HG02678 (cell line): ENCODE measurements around the gene KCNAB1.
A peak's percentile ranks its signal among the peaks of the same experiment; 100 is the strongest.
"Not testable (repeated sequence)": the region's sequence is repeated elsewhere in the genome, so short reads cannot be mapped to it uniquely, and the experiment has no call there.

ENCODE experiments used
- ATAC-seq: cut with Tn5 transposase; IDR thresholded peaks from one replicate; pipeline ENCODE4 v1.9.1; 2021; ENCODE audit warnings: mild to moderate bottlenecking, moderate library complexity; ENCODE audit not compliant: unreplicated experiment

Gene KCNAB1

DNA sequence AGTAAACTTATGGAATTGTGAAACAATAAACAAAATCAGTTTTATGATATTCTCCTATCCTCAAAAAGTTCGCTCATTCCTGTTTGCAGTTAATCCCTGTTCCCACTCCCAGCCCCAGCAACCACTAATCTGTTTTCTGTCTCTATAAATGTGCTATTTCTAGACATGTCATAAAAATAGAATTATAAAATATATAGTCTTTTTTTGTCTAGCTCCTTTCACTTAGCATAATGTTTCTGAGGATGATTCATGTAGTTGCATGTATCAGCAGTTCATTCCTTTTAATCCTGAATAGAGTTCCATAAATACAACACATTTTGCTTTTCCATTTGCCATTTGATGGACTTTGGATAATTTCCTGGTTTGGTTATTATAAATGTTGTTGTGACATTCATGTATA is 140.0 kb downstream of the KCNAB1 start:
- ATAC-seq: no peak

DNA sequence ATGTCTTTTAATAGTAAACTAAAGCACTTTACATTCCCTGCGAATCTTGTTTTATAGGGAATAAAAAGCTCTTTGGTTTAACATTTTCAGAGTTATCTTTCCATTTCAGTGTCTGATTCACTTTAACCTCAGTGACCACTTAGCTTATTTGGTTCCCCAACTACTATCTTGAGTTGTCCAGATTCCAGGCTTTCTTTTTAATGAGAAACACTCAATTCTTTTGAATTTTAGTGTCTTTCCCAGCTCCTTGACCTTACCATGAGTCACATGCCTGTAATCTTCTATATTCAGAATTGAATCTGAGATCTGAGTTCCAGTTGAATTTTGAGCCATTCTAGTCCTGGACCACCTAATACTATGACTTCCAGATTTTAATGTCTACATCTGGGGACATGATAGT is 144.4 kb downstream of the KCNAB1 start:
- ATAC-seq: no peak

DNA sequence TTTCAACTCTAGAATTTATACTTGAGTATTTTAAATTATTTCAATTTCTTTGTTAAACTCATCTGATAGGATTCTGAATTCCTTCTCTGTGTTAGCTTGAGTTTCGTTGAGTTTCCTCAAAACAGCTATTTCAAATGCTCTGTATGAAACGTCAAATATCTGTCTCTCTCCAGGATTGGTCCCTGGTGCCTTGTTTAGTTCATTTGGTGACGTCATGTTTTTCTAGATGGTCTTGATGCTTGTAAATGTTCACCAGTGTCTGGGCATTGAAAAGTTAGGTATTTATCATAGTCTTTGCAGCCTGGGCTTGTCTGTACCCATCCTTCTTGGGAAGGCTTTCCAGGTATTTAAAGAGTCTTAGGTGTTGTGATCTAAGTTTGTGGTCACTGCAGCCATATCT is 151.1 kb downstream of the KCNAB1 start:
- ATAC-seq: no peak

DNA sequence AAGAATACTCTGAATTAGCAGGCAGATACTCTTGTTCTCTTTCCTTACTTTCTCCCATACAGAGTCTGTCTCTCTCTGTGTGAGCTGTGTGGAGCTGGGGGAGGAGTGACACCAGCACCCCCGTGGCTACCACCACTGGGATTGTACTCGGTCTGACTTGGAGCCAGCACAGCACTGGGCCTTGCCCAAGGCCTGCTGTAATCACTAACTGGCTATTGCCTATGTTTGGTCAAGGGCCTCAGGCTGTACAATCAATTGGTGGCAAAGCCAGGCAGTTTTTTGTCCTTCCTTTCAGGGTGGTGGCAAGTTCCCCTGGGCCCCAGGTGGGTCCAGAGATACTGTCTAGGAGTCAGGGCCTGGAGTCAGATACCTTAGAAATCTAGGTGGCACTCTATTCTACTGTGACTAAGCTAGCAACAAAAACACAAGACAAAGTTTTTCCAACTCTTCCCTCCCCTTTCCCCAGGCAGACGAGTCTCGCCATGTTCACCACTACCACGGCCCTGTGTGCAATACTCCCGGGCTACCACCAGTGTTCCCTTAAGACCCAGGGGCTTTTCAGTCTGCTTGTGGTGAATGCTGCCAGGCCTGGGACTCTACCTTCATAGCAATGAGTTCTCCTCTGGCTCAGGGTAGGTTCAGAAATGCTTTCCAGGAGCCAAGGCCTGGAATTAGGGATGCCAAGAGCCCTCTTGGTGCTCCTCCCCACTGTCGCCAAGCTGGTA is 151.8 kb downstream of the KCNAB1 start:
- ATAC-seq: no peak

DNA sequence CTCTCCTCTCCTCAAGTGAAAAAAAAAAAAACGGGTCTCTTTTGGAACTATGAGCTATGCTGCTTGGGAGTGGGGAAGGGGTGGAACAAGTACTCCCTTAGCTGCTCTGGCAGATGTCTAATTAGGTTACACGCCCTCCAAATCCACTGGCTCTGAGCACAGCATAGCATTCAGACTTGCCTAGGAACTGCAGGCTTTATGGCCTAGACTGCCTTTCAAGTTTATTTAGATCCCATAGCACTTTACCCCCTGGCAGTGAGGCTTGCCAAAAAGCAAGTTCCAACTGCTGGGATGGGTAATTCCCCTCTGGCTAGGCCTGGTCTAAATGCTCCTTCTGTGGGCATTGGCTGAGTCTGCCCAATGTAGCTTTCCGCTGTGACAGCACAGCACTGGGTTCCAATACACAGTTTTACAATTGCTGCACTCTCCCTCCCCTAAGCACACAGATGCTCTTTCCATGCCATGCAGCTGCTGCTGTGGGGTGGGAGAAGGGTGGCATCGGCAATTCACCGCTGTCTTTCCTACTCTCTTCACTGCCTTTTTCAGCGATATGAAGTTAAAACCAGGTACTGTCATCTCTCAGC is 152.8 kb downstream of the KCNAB1 start:
- ATAC-seq: no peak

DNA sequence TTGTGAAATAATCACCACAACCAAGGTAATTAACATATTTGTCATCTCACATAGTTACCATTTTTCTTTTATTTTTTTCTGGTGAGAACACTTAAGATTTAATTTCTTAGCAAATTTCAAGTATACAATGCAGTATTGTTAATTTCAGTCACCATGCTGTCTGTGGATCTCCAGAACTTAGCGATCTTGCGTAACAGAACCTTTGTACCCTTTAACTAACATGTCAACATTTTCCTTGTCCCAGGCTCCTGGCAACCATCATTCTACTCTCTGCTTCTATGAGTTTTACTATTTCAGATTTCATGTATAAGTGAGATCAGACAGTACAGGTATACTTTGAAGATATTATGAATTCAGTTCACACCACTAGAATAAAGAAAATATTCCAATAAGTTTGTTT is 154.4 kb downstream of the KCNAB1 start:
- no peak for ATAC-seq

DNA sequence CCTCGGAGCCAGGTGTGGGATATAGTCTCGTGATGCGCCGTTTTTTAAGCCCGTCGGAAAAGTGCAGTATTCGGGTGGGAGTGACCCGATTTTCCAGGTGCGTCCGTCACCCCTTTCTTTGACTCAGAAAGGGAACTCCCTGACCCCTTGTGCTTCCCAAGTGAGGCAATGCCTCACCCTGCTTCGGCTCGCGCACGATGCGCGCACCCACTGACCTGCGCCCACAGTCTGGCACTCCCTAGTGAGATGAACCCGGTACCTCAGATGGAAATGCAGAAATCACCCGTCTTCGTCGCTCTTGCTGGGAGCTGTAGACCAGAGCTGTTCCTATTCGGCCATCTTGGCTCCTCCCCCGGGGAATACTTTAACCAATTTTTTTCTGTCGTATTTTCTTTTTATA is 164.3 kb downstream of the KCNAB1 start:
- not testable (repeated sequence) for ATAC-seq

DNA sequence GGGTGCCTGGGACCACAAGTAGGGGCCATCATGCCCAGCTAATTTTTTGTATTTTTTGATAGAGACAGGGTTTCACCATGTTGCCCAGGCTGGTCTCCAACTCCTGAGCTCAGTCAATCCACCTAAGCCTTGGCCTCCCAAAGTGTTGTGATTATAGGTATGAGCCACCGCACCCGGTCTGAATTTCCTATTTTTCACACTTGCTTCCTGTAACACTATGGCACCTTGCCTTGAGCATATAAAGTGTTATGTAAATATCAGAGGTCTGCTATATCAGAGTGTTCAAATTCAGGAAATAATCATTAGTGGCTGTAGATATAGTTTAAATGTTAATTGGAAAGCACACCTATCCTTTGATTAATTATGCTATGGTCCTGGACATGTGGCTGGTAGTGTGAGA is 165.2 kb downstream of the KCNAB1 start:
- no peak for ATAC-seq

DNA sequence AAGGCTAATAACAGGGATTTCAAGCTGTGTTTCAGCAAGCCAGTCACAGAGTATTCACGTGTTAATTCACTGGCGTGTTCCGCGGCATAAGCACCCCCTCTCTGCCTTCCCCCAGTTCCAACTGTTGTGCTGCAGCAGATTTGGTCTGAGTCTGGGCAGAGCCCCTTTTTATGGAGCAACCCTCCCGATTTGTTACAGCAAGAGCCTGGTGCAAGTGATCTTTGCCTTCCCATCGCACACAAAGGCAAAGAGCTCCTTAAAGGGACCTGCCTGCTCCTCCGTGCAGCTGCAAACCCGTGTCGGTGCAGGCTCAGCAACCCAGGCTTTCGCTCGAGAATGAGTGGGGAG is 170.5 kb downstream of the KCNAB1 start:
- ATAC-seq: no peak

DNA sequence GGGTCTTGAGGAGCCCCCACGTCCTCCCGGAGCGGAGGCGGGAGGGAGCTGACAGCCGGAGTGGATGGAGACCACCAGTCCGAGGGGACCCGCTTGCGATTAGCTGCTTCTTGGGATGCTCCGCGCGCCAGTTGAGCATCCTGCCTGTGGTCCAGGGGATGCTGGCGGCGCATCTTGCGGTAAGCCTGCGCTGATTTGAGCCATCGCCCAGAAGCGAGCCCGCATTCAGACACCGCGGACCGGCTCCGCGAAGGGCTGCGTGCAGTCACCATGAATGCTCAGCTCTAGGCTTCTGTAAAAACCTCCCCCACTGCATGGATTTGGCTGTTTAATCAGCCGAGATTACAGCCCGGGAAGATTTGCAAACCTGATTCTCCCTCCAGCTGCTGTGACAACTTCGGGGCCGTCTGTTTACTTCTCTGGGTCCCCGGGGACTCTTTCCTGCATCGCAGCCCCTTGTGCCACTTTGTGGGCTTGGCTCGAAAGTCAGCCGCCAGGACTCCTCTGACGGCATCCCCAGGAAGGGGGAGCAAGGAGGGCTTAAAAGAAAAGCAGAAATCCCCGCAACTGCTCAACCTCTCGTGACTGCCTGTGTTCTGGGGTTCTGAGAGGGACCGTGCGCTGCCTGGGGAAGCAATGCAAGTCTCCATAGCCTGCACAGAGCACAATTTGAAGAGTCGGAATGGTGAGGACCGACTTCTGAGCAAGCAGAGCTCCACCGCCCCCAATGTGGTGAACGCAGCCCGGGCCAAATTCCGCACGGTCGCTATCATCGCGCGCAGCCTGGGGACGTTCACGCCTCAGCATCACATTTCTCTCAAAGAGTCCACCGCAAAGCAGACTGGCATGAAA is 171.1 kb downstream of the KCNAB1 start:
- ATAC-seq: peak; percentile 55

DNA sequence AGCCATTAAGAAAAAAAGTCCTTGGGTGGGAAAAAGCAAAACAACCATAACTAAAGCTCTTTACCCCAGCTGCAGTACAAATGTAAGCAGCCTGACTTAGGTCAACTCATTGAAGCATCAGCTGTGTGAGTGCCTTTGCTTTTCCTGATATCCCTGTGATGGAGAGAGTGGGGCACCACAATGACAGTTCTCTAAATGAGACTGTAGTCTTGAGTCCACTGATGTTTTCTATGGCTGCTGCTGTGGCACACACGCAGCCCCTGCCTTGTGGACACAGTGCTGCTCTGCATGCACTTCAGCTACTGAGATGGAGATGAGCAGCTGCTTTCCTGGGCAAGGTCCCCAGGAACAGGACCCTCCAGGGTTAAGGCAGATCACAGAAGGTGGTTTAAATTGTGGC is 173.2 kb downstream of the KCNAB1 start:
- ATAC-seq: no peak

DNA sequence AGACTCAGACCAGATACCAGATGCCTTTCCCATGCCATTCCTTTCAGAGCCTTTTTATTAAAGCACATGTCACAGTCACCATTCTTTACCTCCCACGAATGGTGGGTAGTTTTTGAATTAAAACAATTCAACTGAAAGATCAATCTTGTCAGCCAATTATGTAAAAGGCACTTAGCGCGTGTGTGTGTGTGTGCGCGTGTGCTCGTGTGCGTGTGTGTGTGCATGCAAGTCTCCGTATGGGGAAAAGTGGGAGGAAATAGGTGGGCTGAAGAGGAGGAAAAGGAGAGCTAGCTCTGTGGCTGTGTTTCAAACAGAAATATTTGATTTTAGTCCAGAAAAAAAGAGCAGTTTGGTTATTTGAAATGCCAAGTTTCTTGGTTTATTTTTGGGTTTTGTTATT is 177.2 kb downstream of the KCNAB1 start:
- ATAC-seq: no peak

DNA sequence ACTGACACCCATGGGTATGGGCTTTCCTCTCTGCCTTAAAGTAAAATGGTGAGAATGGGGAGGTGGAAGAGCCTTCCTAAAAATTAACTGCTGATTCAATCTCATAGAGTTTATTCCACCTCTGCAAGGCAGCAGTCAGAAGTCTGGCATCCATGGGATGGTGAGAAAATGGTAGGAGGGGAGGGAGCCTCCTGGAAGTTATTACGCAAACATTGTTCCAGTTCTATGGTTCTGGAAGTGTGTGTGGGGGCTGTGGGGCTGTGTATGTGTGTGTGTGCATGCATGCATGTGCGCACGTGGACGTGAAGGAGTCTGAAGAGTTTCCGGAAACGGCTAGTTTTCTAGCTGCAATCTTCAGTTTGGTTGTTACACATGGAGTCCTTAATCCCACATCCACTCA is 177.6 kb downstream of the KCNAB1 start:
- ATAC-seq: no peak

DNA sequence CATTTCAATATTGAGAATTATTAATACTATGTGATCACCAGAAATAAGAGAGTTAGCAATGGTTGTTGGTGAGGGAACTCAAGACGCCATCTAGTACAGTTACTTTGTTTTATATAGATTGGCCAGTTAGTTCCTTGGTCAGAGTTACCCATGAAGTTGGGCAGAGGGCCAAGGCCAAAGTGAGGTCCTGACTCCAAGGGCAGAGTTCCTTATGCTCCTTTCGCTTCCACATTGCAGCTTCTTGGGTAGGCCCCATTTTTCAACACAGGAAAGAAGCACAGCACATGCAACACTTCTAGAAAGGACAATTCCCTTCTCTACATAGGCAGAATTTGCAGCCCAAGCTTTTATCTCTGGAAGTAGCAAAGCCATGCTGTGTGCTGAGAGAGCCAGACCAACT is 178.6 kb downstream of the KCNAB1 start:
- no peak for ATAC-seq

DNA sequence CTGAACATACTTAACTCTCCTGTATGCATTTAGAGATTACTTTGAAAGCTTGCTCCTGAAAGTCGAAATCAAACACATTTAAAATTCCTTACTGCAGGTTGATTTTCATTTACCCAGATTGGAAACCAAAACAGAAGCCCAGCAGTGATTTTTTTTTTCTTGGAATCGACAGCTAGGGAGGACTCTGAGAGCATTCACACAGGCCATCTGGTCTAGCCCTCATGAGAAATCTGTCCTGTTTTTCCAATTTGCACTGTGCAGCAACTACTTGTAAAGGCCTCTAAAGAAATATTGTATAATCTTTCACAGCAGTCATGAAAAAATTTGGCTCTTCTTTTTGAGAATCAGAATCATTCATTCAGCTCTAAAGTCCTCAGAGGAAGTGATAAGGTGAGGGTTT is 179.2 kb downstream of the KCNAB1 start:
- ATAC-seq: no peak

DNA sequence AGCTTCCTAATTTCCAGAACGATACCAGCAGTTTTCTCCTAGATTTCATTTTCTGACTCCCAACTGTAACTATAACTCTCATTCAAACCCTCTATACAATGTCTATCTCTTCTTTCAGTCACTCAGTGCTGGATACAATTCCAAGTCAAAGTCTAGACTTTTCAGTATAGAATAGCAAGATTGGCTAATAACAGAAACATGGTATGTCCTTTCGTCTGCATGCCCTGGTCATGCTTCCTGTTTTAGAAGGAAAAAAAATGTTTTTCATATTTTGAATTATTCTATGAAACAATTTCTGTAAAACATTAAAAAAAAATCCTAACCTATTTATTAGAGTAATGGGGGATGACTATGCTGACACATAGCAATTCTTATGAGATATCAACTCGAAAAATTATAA is 180.0 kb downstream of the KCNAB1 start:
- ATAC-seq: no peak

DNA sequence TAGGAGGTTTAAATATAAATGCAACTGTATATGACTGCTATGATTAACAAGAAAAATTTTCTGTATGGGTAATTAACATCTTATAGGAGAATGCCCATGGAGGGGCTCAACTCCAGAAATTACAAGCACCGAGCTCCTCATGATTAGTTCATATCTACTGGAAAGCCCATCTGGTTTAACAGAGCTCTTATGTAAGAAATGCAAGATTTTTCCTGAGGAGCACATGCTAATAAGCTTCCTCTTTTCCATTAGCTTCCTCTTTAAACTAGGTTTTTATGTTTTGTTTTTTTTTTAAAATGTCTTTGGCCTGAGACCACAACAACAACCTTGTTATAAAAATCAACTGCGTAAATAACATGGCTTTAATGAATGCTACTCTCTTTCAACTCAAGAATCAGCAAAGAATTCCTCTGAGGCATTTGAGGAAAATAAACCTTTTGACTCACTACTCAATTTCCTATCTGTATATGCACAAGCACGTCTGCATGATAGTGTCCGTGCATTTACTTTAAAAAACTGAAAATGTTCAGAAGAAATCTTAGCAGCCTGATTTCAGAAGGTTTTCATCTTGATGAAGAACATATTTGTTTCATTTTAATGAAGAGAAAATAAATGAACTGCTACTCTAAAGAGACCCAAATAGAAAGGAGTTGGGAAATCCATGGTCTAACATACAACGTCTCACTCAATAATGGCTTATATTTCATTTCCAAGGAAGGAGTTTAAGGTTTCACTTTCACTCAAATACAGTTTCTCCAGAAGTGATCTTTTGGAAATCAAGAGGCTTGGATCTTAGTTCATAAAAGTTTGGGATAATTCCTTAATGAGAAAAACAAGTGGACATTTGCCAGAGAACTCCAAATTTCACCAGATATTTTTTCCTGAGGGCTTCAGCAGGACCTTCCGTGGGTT is 180.8 kb downstream of the KCNAB1 start:
- ATAC-seq: no peak

DNA sequence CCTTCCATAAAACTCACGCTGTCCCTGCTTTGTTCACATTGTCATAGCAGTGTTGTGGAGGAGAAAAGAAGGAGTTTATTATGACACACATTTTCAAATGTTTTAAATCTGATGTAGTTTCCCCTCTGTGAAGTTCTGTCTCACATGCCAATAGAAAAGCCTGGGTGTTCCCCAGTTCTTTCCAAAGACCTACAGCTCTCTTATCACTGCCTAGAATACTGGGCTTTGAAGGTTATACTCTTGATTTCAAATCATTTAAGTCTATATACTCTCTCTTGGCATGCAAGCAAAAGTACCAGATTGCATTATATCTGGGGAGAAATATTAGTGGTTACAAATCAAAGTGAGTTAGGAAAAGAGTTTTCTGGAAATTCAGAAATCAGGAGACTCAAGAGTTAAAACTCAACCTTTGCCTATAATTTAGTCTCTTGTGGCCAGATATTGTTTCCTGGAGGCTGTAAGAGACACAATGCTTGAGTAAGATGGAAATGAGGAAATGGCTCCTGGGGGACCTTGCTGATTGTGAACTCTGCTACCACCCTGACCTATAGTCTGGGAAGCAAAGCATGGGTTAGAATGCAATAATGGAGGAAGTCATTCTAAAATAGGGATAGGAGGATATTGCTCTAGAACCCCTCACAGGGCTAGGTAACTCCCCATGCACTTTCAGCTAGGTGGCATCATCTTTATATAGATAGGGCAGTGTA is 182.8 kb downstream of the KCNAB1 start:
- no peak for ATAC-seq

DNA sequence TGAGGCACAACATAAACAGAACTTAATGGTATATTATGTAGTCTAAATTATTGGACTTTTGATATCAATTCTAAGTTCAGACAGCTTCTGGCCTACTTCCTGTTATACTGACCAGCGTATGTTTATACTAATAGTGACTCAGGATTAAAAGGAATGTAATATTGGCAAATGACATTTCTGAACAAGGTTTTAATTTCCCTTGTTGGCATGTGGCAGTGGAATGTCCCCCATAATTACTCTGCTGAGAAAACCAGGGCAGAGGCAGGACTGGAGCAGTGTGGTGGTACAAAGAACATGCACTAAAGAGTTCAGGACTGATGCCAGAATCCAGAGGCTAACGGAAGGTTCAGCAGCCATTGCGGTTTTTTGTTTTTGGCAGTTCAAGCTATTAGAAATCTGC is 184.0 kb downstream of the KCNAB1 start:
- ATAC-seq: no peak

DNA sequence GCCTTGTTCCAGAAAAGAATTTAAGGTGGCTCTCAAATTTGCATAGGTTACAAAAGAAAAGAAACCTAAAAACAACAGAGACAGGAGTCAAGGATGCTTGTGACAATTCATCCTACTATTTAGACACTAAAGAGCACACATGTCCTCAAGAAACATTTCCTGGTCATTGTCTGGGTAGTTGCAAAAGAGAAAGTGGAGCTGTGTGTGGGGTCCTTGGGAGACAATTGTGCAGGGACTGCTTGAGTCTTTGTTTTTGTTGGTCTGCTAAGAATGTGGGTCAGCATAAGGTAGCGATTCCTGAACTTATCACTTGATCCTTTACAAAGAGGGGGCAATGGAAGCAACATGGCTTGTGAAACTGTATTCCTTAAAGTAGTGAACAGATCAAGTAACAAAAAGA is 185.3 kb downstream of the KCNAB1 start:
- no peak for ATAC-seq

DNA sequence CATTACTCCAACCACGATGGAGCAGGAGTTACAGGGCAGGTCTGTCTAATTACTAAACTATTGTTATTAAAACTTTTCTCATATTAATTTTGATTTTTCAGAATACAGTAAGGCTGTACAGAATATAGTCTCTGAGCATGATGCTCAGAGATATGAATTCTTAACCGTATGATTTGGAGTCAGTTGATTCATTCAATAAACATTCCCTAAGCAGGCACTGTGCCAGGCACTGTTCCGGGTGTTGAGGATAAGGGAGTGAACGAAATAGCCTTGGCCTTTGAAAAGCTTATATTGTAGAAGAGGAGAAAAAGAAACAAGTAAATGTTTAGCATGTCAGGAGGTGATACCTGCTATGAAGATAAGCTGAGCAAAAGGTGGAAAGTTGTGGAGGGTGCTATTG is 187.3 kb downstream of the KCNAB1 start:
- no peak for ATAC-seq
